Peyer's patch (tissue), 4 donors: ENCODE measurements around the gene PARP6. TPM values are rescaled to one million over a fixed set of nuclear protein-coding genes. Genes with fewer than 3 reads are reported as not detected.
A peak's percentile ranks its signal among the peaks of the same experiment; 100 is the strongest.

Experiments
- DNase-seq, 3 donors: peaks; one replicate each; pipeline ENCODE4 v3.0.0-alpha.2; 2017 to 2019
- H3K27ac ChIP-seq, 4 donors: fragments of 200-600 bp; sonication (generic); one replicate each; pipeline ENCODE4 v1.5.1; 2016 to 2019
- H3K27me3 ChIP-seq, 2 donors: fragments of 200-600 bp; sonication (generic); one replicate each; pipeline ENCODE4 v1.5.1; 2019
- H3K36me3 ChIP-seq, 3 donors: fragments of 200-600 bp; sonication (generic); one replicate each; pipeline ENCODE4 v1.5.1; 2016 to 2019
- H3K4me1 ChIP-seq, 4 donors: fragments of 200-600 bp; sonication (generic); one replicate each; pipeline ENCODE4 v1.5.1; 2016 to 2019
- H3K4me3 ChIP-seq, 4 donors: fragments of 200-600 bp; sonication (generic); 1 replicate in 3 of 4; 2 replicates in 1 of 4; pipeline ENCODE4 v1.5.1; 2016 to 2019; ENCODE audit warnings: mild to moderate bottlenecking in 1 of 4
- H3K9me3 ChIP-seq, 4 donors: fragments of 200-600 bp; sonication (generic); one replicate each; pipeline ENCODE4 v1.5.1; 2016 to 2019; ENCODE audit warnings: mild to moderate bottlenecking in 1 of 4
- POLR2A ChIP-seq, 2 donors: fragments of 450-650 bp; IDR thresholded peaks; one replicate each; pipeline ENCODE4 v1.5.1; 2017; ENCODE audit warnings: antibody characterized with exemption in 2 of 2, mild to moderate bottlenecking in 2 of 2, moderate library complexity in 2 of 2
- total RNA-seq, 4 donors: library from RNA; depleted of rRNA; stranded (reverse); fragments of >200 nt; gene quantifications; one replicate each; pipeline ENCODE4 v1.1.0, GENCODE V29; 2016
- TF ChIP-seq, protein P1 (sequence below), 6 experiments: fragments of 450-650 bp in 4 of 6; fragments of 200-600 bp in 2 of 6; sonication (generic) in 1 of 6; IDR thresholded peaks; one replicate each; pipeline ENCODE4 v1.5.1; 2017 to 2019; ENCODE audit warnings: antibody characterized with exemption in 6 of 6, mild to moderate bottlenecking in 3 of 6, moderate library complexity in 1 of 6

Gene PARP6
- total RNA-seq, 4 donors from 2014 or later: 43.8 to 81.8 (median 71.4) TPM

DNA sequence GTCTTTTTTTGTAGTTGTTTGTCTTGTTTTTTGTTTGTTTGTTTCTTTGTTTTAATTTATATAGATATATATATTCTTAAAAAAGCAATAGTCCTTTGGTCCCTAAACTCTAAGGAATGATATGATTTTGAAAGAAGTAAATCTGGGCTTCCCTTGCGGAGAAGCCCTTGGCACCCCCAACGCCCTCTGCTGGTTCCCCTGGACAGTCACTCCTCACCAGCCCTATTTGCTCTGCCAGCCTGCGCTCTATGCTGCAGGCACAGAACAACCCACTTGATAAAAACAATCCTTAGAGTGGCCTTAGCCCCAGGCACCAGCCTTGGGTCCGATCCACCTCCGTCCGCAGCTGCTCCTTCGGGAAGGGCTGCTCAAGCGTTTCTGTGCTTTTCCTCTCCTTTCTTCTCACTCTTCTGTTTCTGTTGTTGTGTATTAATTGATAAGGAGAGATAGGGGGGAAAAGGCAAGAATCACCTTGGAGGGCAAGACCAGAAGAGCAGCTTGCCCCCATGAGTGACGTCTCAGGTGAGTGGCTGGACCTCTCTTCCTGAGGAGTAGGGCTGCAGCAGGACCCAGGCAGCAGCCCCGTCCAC, 13.7 kb upstream of the PARP6 start:
- no peak overlapping the region for H3K4me3 ChIP-seq
- H3K27me3 ChIP-seq: no peaks in the 10 kb centered on the region
- DNase-seq: peak; percentile 28 to 77 (median 69)
- no peaks in the 10 kb centered on the region for H3K9me3 ChIP-seq
- no peak overlapping the region for H3K27ac ChIP-seq
- no peaks in the 10 kb centered on the region for H3K36me3 ChIP-seq
- TF ChIP-seq, protein P1, sequence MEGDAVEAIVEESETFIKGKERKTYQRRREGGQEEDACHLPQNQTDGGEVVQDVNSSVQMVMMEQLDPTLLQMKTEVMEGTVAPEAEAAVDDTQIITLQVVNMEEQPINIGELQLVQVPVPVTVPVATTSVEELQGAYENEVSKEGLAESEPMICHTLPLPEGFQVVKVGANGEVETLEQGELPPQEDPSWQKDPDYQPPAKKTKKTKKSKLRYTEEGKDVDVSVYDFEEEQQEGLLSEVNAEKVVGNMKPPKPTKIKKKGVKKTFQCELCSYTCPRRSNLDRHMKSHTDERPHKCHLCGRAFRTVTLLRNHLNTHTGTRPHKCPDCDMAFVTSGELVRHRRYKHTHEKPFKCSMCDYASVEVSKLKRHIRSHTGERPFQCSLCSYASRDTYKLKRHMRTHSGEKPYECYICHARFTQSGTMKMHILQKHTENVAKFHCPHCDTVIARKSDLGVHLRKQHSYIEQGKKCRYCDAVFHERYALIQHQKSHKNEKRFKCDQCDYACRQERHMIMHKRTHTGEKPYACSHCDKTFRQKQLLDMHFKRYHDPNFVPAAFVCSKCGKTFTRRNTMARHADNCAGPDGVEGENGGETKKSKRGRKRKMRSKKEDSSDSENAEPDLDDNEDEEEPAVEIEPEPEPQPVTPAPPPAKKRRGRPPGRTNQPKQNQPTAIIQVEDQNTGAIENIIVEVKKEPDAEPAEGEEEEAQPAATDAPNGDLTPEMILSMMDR (IDR thresholded peaks at IDR 0.05): peak; percentile 10 to 73 (median 62)
- no peak for TF ChIP-seq POLR2A (IDR thresholded peaks at IDR 0.05)
- H3K4me1 ChIP-seq: no peaks in the 10 kb centered on the region

DNA sequence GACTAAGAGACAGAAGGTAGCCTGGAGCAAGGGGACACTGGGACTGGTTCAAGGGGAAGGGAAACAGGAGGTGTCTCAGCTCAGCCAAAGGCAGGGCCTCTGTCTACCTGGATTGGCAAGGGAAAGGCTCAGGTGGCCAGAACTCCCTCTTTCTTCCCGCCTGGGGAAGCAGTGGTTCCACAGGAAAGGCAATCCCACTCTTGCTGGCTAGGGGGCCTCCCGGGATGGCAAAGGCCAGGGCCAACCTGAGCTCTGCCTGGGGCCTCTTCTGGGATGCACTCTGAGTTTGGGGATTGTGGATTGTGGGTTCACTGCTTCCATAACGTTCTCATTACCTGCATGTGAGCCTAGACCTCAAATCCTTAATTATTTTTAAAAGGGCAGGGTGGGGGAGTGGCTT, 13.0 kb upstream of the PARP6 start:
- Histone ChIP-seq H3K9me3 (no peaks in the 10 kb centered on the region), H3K36me3 (no peaks in the 10 kb centered on the region), H3K27me3 (no peaks in the 10 kb centered on the region), H3K4me1 (no peaks in the 10 kb centered on the region), H3K4me3 (no peak overlapping the region), H3K27ac (no peak overlapping the region)
- TF ChIP-seq POLR2A (IDR thresholded peaks at IDR 0.05): no peak
- TF ChIP-seq, protein P1 (IDR thresholded peaks at IDR 0.05): no peak
- no peak for DNase-seq

DNA sequence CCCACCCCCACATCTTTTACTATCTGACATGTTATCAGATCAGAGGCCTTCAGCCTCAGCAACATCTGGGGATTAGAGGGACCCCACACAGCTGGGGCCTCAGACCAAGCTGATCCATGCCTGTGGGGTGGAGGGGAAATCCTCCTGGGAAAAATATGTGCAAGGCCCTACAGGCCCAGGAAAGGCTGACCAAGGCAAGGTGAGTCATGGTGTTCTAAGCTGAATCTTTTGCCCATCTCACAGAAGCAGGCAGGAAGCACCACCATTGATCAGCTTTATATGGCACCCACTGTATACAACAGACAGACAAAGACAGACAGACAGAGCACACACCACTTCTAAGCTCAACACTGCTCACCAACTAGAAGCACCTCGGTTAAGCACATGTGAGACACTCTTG, 12.4 kb upstream of the PARP6 start:
- Histone ChIP-seq H3K4me1 (no peaks in the 10 kb centered on the region), H3K9me3 (no peaks in the 10 kb centered on the region), H3K27me3 (no peaks in the 10 kb centered on the region), H3K36me3 (no peaks in the 10 kb centered on the region), H3K27ac (no peak overlapping the region), H3K4me3 (no peak overlapping the region)
- no peak for TF ChIP-seq POLR2A (IDR thresholded peaks at IDR 0.05)
- TF ChIP-seq, protein P1 (IDR thresholded peaks at IDR 0.05): no peak
- DNase-seq: no peak

DNA sequence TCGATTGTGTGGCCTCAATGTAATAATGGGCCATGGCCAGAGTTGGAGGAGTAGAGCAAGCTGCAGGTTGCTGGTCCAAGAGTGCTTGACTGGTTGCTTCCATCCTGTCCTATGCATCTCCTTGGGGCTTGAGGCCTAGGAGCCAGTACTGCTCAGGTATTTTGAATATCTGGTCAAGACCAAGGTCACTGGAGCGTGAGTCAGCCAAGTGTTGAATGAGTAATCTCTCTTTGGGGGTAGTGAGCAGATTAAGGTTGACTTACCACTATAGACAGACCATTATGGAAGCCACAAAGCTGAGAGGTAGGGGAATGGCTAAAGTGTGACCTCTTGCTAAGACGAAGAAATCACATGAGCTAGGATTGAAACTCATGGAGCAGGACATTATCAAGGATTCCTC, 9.4 kb upstream of the PARP6 start:
- Histone ChIP-seq H3K4me3 (no peak overlapping the region), H3K27ac (no peak overlapping the region), H3K27me3 (no peaks in the 10 kb centered on the region), H3K36me3 (no peaks in the 10 kb centered on the region), H3K9me3 (no peaks in the 10 kb centered on the region), H3K4me1 (no peaks in the 10 kb centered on the region)
- TF ChIP-seq, protein P1 (IDR thresholded peaks at IDR 0.05): no peak
- no peak for TF ChIP-seq POLR2A (IDR thresholded peaks at IDR 0.05)
- DNase-seq: no peak

DNA sequence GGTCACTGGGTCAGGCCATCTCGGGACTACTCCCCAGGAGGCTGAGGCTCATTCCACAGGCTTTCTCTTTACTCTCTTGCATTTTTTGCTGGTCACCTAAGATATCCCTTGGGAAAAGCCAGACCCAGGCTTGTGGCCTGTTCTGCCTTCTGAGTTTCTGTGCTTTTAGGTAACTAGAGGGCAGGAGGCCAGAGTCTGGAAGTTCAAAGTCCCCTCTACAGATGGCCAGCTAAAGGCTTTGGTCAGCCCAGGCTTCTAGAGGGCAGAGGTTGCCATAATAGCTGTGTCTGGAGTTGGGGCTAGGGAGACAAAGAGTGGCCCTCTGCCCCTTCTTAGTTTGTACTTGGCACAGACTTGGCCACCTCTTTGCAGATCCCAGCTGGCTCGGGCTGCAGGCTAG, 8.4 kb upstream of the PARP6 start:
- no peak for TF ChIP-seq POLR2A (IDR thresholded peaks at IDR 0.05)
- TF ChIP-seq, protein P1 (IDR thresholded peaks at IDR 0.05): no peak
- H3K27me3 ChIP-seq: no peaks in the 10 kb centered on the region
- no peaks in the 10 kb centered on the region for H3K9me3 ChIP-seq
- no peak overlapping the region for H3K27ac ChIP-seq
- no peaks in the 10 kb centered on the region for H3K4me1 ChIP-seq
- no peaks in the 10 kb centered on the region for H3K36me3 ChIP-seq
- no peak for DNase-seq
- no peak overlapping the region for H3K4me3 ChIP-seq

DNA sequence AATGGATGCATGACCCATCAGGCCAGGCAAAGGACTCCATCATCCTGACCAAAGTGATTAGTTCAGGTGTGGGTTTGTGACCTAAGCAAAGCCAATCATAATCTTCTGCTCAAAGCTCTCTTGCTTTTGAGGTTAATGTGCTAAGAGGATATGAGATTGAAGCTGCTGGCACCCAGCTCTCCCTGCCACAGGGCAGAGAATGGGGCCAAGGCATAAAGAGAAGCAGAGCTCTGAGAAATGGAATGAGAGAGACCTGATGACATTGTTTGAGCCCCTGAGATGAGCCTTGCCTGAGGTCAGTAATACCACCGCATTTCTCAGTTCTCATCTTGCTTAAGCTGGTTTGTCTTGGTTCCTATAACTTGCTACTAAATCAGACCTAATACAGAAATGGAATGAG, 6.4 kb upstream of the PARP6 start:
- H3K4me3 ChIP-seq: no peak overlapping the region
- no peaks in the 10 kb centered on the region for H3K36me3 ChIP-seq
- no peak for DNase-seq
- H3K4me1 ChIP-seq: no peaks in the 10 kb centered on the region
- TF ChIP-seq POLR2A (IDR thresholded peaks at IDR 0.05): no peak
- TF ChIP-seq, protein P1 (IDR thresholded peaks at IDR 0.05): no peak
- H3K27ac ChIP-seq: no peak overlapping the region
- no peaks in the 10 kb centered on the region for H3K27me3 ChIP-seq
- no peaks in the 10 kb centered on the region for H3K9me3 ChIP-seq
